Transverse colon (tissue), 4 donors: Measurements from ENCODE around the gene ATP8B4.

ENCODE experiments used
- POLR2A ChIP-seq: fragments of 450-650 bp; IDR thresholded peaks from one replicate; pipeline ENCODE4 v1.6.1; 2016; ENCODE audit warnings: antibody characterized with exemption, mild to moderate bottlenecking, moderate library complexity
- POLR2AphosphoS5 ChIP-seq, 3 donors: sonication (generic); formaldehyde crosslinking; IDR thresholded peaks; one replicate each; pipeline ENCODE4 v1.6.1; 2016; ENCODE audit warnings: antibody characterized with exemption in 3 of 3
- TF ChIP-seq, protein P1 (sequence below), 5 experiments: fragments of 200-600 bp in 3 of 5; fragments of 450-650 bp in 2 of 5; sonication (generic) in 3 of 5; IDR thresholded peaks; 1 replicate in 2 of 5; 2 replicates in 3 of 5; pipeline ENCODE4 v1.5.1; 2016 to 2017; ENCODE audit warnings: antibody characterized with exemption in 5 of 5, inconsistent platforms in 3 of 5, mild to moderate bottlenecking in 2 of 5, moderate library complexity in 1 of 5

DNA sequence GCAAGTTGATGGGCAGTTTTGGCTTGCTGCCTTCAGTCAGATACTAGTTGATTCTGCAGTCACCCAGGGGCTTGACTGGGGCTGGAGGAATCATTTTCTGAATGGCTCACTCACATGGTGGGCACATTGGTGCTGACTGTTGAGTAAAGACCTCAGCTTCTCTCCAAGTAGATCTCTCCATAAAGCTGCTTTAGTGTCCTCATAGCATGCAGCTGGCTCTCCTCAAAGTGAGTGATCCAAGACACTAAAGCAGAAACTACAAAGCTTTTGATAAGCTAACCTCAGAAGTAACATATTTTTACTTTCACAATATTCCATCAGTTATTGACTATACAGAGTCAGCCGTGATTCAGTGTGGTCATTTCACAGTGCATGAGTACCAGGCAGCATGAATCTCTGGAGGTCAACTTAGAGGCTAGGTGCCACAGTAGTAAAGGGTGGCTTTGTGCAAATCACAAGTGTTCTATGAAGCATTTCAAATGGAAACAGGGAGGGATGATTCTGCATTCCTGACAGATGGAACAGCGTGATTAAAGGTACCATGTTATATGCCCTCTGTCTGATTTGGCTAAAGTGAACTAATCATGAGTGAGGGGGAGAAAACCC, 24.3 kb upstream of the ATP8B4 start:
- TF ChIP-seq, protein P1, sequence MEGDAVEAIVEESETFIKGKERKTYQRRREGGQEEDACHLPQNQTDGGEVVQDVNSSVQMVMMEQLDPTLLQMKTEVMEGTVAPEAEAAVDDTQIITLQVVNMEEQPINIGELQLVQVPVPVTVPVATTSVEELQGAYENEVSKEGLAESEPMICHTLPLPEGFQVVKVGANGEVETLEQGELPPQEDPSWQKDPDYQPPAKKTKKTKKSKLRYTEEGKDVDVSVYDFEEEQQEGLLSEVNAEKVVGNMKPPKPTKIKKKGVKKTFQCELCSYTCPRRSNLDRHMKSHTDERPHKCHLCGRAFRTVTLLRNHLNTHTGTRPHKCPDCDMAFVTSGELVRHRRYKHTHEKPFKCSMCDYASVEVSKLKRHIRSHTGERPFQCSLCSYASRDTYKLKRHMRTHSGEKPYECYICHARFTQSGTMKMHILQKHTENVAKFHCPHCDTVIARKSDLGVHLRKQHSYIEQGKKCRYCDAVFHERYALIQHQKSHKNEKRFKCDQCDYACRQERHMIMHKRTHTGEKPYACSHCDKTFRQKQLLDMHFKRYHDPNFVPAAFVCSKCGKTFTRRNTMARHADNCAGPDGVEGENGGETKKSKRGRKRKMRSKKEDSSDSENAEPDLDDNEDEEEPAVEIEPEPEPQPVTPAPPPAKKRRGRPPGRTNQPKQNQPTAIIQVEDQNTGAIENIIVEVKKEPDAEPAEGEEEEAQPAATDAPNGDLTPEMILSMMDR (IDR thresholded peaks at IDR 0.05), result no peak
- no peak for TF ChIP-seq POLR2AphosphoS5 (IDR thresholded peaks at IDR 0.05)
- no peak for TF ChIP-seq POLR2A
